DND-41 (cell line): ENCODE measurements around the gene TTLL4.

ENCODE experiments used
- EZH2 ChIP-seq: IDR thresholded peaks from 3 replicates; pipeline ENCODE4 v1.6.1; 2012; ENCODE audit warnings: borderline replicate concordance, low read depth, mild to moderate bottlenecking, moderate library complexity, low read length, inconsistent platforms; ENCODE audit not compliant: severe bottlenecking
- TF ChIP-seq, protein P1 (sequence below): IDR thresholded peaks from 2 replicates; pipeline ENCODE4 v1.5.1; 2012; ENCODE audit warnings: borderline replicate concordance, low read length, moderate library complexity, mild to moderate bottlenecking; ENCODE audit not compliant: poor library complexity, severe bottlenecking; ENCODE audit errors: extremely low read depth

DNA sequence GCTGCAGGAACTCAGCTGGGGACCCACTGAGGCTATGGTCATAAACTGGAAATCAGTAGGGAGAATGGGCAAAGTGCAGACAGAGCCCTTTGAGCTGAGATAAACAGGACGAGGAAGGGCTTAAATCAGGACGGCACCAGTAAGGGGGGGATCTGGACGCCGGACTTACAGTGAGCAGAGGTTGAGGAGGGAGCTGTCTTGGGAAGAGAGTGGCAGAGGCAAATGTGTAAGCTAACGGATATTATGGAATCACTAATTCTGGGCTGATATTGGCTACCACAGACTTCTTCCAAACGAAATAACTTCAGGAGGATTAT, 71.9 kb downstream of the TTLL4 start:
- TF ChIP-seq EZH2, result no peak
- TF ChIP-seq, protein P1, sequence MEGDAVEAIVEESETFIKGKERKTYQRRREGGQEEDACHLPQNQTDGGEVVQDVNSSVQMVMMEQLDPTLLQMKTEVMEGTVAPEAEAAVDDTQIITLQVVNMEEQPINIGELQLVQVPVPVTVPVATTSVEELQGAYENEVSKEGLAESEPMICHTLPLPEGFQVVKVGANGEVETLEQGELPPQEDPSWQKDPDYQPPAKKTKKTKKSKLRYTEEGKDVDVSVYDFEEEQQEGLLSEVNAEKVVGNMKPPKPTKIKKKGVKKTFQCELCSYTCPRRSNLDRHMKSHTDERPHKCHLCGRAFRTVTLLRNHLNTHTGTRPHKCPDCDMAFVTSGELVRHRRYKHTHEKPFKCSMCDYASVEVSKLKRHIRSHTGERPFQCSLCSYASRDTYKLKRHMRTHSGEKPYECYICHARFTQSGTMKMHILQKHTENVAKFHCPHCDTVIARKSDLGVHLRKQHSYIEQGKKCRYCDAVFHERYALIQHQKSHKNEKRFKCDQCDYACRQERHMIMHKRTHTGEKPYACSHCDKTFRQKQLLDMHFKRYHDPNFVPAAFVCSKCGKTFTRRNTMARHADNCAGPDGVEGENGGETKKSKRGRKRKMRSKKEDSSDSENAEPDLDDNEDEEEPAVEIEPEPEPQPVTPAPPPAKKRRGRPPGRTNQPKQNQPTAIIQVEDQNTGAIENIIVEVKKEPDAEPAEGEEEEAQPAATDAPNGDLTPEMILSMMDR, result no peak
